IPS-NIHi7 (cell line): Measurements from ENCODE around the gene SNIP1.
"Not testable (repeated sequence)": the region's sequence is repeated elsewhere in the genome, so short reads cannot be mapped to it uniquely, and the experiment has no call there.

Source experiments
- DNase-seq: peaks from one replicate; pipeline ENCODE4 v3.0.0; 2012; ENCODE audit warnings: mixed read lengths; ENCODE audit errors: extremely low spot score

Gene SNIP1

GRCh38 chr1:37559080-37559479 lies 5.0 kb upstream of the SNIP1 start:
- no peak for DNase-seq

GRCh38 chr1:37558411-37558810 lies 4.3 kb upstream of the SNIP1 start:
- no peak for DNase-seq

GRCh38 chr1:37557402-37557801 lies 3.3 kb upstream of the SNIP1 start:
- no peak for DNase-seq

- peak; percentile 99 for DNase-seq
These were observed 2.7 kb upstream of the SNIP1 start, which contains the start of gene DNALI1 for GRCh38 chr1:37556712-37557196. TSS of gene DNALI1 (plus strand) at chr1:37556940. CDS start at chr1:37556995, 55 bp downstream.

GRCh38 chr1:37553598-37553926 lies 531 bp downstream of the SNIP1 start:
- DNase-seq = no peak

GRCh38 chr1:37549341-37549740 lies 4.8 kb downstream of the SNIP1 start:
- DNase-seq = no peak

GRCh38 chr1:37545019-37545418 lies 9.1 kb downstream of the SNIP1 start:
- no peak for DNase-seq

GRCh38 chr1:37544530-37544929 lies 9.6 kb downstream of the SNIP1 start:
- no peak for DNase-seq

GRCh38 chr1:37540036-37540785 lies 13.9 kb downstream of the SNIP1 start:
- no peak for DNase-seq

- DNase-seq = not testable (repeated sequence)
These were observed 14.9 kb downstream of the SNIP1 start for GRCh38 chr1:37539154-37539553.

- DNase-seq = no peak
These were observed 16.7 kb downstream of the SNIP1 start for GRCh38 chr1:37537378-37537777.

- no peak for DNase-seq
These were observed 20.6 kb downstream of the SNIP1 start for GRCh38 chr1:37533317-37534093.

- DNase-seq = not testable (repeated sequence)
These were observed 21.5 kb downstream of the SNIP1 start for GRCh38 chr1:37532418-37533156.

- DNase-seq = not testable (repeated sequence)
These were observed 24.2 kb downstream of the SNIP1 start for GRCh38 chr1:37529888-37530287.

GRCh38 chr1:37519613-37520012 lies 34.5 kb downstream of the SNIP1 start:
- DNase-seq = no peak

- not testable (repeated sequence) for DNase-seq
These were observed 35.2 kb downstream of the SNIP1 start for GRCh38 chr1:37518929-37519328.

- DNase-seq = not testable (repeated sequence)
These were observed 35.9 kb downstream of the SNIP1 start for GRCh38 chr1:37518241-37518640.

- no peak for DNase-seq
These were observed 36.5 kb downstream of the SNIP1 start for GRCh38 chr1:37517569-37517968.

- no peak for DNase-seq
These were observed 38.7 kb downstream of the SNIP1 start for GRCh38 chr1:37515185-37516034.

- DNase-seq = peak; percentile 92
These were observed 39.5 kb downstream of the SNIP1 start, which contains the start of gene MEAF6 for GRCh38 chr1:37514350-37515184. TSS of gene MEAF6 (minus strand) at chr1:37514766. CDS start at chr1:37514746, 20 bp downstream.
